Transverse colon (tissue), 4 donors: ENCODE measurements around the gene XNDC1N.

Experiments used
- EP300 ChIP-seq: sonication (generic); formaldehyde crosslinking; IDR thresholded peaks from one replicate; pipeline ENCODE4 v1.6.1; 2017; ENCODE audit warnings: antibody characterized with exemption, low read depth
- POLR2A ChIP-seq: fragments of 450-650 bp; IDR thresholded peaks from one replicate; pipeline ENCODE4 v1.6.1; 2016; ENCODE audit warnings: antibody characterized with exemption, mild to moderate bottlenecking, moderate library complexity
- POLR2AphosphoS5 ChIP-seq, 3 donors: sonication (generic); formaldehyde crosslinking; IDR thresholded peaks; one replicate each; pipeline ENCODE4 v1.6.1; 2016; ENCODE audit warnings: antibody characterized with exemption in 3 of 3
- TF ChIP-seq, protein P1 (sequence below), 5 experiments: fragments of 200-600 bp in 3 of 5; fragments of 450-650 bp in 2 of 5; sonication (generic) in 3 of 5; IDR thresholded peaks; 1 replicate in 2 of 5; 2 replicates in 3 of 5; pipeline ENCODE4 v1.5.1; 2016 to 2017; ENCODE audit warnings: antibody characterized with exemption in 5 of 5, inconsistent platforms in 3 of 5, mild to moderate bottlenecking in 2 of 5, moderate library complexity in 1 of 5

DNA sequence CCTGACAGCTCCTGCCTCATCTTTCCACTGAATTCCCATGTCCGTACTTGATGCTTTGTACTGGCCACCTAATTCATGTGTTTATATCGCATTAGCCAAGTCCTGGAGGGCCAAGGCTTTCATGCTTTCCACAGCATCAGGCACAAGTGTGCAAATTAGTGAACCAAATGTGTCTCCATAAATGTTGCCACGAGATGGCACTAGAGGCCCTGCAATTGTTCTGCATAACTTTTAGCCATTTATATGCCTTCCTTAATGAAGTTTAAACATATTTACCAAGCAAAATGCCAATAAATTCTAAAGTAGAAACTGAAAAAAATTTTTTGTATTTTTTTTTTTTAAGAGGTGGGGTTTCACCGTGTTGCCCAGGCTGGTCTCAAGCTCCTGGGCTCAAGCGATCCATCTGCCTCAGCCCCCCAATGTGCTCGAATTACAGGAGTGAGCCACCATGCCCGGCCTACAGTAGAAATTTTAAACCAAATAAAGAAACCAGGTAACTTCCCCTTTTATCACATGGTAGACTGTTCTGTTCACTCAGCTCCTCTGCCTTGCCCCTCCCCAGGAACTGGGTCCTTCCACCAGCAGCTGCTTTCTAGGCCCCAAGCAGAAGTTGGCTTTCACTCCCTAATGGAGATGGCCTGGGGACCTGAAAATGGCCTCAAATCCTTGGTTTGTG lies 49.5 kb upstream of the XNDC1N start:
- TF ChIP-seq, protein P1, sequence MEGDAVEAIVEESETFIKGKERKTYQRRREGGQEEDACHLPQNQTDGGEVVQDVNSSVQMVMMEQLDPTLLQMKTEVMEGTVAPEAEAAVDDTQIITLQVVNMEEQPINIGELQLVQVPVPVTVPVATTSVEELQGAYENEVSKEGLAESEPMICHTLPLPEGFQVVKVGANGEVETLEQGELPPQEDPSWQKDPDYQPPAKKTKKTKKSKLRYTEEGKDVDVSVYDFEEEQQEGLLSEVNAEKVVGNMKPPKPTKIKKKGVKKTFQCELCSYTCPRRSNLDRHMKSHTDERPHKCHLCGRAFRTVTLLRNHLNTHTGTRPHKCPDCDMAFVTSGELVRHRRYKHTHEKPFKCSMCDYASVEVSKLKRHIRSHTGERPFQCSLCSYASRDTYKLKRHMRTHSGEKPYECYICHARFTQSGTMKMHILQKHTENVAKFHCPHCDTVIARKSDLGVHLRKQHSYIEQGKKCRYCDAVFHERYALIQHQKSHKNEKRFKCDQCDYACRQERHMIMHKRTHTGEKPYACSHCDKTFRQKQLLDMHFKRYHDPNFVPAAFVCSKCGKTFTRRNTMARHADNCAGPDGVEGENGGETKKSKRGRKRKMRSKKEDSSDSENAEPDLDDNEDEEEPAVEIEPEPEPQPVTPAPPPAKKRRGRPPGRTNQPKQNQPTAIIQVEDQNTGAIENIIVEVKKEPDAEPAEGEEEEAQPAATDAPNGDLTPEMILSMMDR (IDR thresholded peaks at IDR 0.05): peak; percentile 66 to 82 (median 78)
- TF ChIP-seq POLR2A (no peak), EP300 (no peak), POLR2AphosphoS5 (IDR thresholded peaks at IDR 0.05) (no peak)
